Left renal cortex interstitium (tissue), 4 donors: ENCODE measurements around the gene KIZ. TPM values are rescaled to one million over a fixed set of nuclear protein-coding genes. Genes with fewer than 3 reads are reported as not detected.

Experiments
- DNase-seq, 4 donors: peaks; one replicate each; pipeline ENCODE4 v3.0.0-alpha.2; 2013; ENCODE audit warnings: low read depth in 4 of 4, low spot score in 2 of 4, missing footprints in 1 of 4
- polyA plus RNA-seq, 4 donors: library from polyadenylated mRNA; unstranded; fragments of 120-200 nt; gene quantifications; one replicate each; pipeline ENCODE4 v1.2.1, GENCODE V29; 2013; ENCODE audit not compliant: insufficient read length in 4 of 4

KIZ gene
- polyA plus RNA-seq, 4 donors, result 33.6 to 38.1 (median 36.0) TPM

DNA sequence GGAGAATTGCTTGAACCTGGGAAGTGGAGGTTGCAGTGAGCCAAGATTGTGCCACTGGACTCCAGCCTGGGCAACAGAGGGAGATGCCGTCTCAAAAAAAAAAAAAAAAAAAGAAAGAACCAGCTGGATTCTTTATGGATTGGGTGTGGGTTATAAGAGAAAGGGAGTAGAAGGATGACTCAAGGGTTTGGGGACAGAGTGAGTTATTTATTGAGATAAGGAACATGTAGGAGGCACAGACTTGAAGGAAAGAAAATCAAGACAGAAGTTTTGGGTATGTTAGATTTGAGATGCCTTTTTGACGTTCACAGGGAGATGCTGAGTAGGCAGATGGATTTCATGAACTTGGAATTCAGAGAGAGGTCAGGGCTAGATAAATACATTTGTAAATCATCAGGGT lies 47.6 kb downstream of the KIZ start:
- DNase-seq, result no peak

DNA sequence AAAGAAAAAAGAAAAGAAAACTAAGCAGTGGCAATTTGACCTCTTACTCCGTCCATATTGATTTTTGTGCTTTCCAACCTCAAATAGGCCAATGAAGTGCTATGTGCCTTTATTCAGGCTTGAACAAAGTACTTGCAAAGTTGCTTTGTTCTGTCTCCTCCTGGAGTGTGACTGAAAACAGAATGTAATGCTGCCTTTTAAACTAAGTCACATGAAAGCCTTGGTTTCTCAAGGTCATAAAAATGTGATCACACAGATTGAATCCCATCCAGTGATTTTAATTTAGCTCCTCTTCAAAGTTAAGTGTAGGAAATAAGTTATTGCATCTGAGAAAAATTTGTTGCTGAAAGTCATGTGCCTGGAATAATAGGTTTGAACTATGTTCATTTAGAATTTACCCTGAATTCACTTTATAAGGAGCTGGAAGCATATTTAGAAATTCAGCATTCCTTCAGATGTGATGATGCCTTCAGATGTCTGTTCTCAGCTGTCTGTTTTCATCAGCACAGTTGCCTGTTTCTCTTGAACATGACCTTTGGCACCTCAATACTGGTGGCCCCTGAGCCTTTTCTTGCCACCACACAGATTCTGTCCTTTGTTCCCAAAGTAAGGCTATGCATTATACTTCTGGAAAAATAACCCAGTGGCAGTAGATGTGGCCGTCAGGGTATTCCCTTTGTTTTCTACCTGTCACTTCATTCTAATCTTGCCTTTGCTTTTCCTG lies 48.8 kb downstream of the KIZ start:
- DNase-seq, result no peak

DNA sequence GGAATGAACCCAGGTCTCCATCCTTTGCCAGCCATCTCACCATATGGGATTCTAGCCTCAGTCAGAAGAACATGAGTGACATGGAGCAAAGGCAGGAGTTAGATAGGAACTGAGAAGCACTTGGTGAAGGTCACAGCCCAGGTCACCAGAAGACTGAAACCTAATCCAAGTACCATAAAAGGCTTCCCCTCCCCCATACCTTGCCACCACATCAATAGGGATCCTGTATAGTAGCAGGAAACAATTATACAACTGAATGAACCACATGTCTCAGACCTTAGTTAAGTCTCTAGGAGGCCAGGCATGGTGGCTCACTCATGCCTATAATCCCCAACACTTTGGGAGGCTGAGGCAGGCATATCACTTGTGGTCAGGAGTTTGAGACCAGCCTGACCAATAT lies 49.6 kb downstream of the KIZ start:
- DNase-seq, result no peak

DNA sequence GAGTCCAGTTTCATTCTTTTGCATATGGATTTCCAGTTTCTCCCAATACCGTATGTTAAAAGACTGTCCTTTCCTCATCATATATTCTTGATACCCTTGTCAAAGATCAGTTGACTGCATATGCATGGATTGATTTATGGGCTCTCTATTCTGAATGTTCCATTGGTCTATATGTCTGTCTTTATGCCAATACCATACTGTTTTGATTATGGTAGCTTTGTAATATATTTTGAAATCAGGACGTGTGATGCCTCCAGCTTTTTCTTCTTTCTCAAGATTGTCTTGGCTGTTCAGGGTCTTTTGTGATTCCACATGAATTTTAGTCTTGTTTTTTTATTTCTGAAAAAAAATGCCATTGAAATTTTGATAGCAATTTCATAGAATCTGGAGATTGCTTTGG lies 51.9 kb downstream of the KIZ start:
- no peak for DNase-seq

DNA sequence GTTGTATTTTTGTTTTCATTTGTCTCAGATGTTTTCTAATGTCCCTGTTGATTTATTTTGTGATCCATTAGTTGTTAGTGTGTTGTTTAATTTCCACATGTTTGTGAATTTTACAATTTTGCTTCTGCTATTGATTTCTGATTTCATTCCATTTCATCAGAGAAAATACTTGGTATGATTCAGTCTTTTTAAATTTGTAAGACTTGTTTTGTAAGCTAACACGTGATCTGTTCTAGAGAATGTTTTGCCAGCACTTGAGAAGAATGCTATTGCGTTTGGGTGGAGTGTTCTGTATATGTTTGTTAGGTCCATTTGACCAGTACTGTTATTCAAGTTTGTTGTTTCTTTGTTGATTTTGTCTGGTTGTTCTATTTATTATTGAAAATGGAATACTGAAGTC lies 53.9 kb downstream of the KIZ start:
- DNase-seq, result no peak

DNA sequence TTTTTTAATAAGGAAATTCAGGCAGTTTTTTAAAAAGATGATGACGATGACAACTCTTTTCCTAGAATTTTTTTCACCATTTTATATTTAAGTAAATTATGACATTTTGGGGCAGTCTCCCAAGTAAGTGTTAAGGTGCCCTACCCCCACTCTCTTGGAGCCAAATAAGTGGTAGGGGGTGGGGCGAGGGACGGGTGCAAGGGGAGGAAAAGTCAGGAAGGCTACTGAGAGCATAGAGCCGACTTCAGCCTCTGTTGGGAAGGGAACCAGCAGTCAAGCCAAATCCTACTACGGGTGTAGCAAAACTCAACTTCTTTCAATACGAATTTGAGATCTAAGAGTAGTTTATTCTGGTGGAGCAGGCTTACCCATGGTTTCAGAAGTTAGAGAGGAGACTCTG lies 54.4 kb downstream of the KIZ start:
- DNase-seq, result no peak

DNA sequence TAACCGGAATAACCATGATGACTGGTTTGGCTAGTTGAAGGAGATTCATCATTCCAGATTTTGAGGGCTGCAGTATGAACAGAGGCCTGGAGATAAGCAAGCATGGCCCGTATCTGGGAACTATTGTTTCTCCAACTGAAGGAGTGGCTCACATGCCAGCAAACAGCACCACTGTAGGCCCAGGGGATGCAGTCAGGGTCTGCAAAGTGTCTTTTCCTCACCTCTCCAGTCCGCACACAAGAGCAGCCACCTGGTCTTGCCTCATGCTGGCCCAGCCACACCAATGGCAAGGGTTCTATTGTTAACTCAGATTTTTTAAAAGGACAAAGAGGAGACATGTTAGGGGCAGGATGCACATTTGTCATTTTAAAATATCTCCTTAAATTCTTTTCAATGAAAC lies 55.1 kb downstream of the KIZ start:
- DNase-seq, result no peak

DNA sequence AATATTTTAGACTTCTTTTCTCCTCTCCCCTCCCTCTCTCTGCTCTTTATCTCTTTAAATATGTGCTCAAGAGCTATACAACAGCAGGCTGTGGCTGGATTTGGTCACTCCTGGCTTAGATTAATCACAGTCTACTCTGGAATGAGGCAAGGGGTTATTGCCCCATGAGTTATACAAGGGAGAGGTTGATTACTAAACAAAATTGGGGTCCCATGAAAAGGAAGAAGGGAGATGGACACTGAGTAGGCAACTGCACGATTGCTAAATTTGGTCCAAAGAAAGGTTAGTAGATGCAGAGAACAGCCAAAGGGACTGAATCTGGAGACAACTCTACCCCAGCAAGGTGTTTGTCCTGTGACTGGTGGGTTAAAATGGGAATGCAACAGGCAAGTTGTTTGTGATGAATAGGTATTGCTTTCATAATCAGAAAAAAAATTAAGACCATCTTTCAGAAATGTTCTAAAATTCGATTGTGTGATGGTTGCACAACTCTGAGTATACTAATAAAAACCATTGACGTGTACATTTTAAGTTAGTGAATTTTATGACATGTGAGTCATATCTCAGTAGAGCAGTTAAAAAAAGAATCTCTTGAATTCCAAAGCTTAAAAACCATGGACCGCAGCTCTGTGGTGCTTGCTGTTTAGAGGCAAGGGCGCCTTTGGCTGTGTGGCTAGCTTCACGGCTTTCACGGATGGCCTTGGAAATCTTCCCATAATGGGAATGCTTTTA lies 57.1 kb downstream of the KIZ start:
- no peak for DNase-seq

DNA sequence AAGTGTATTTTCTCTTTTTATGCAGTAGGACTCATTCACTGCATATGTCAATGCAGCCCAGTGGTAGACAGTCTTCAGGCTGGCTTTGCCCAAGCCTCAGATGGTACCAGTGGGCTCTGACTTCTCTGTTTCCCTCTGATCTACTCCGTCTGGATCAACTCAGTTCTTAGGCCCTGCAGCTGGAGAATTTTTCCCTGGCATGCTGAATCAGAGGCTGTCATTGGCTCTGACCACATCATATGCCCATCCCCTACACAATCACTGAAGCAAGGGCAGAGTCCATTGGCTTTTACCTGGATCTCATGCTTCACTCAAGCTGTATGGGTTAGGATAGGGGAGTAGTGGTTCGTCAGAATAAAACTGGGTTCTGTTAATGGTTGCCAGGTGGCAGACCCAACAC lies 57.8 kb downstream of the KIZ start:
- no peak for DNase-seq

DNA sequence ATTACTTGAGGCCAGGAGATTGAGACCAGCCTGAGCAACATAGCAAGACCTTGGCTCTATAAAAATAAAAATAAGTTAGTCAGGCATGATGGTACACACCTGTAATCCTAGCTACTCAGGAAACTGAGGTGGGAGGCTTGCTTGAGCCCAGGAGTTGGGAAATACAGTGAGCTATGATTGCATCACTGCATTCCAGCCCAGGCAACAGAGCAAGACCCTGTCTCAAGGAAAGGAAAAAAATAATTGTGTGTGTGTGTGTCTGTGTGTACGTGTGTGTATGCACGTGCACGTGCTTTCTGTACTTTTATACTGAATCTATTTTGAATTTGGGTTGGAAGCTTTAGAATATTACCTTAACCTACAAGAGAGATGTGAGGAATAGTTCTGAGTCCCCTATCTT lies 58.9 kb downstream of the KIZ start:
- DNase-seq, result no peak

DNA sequence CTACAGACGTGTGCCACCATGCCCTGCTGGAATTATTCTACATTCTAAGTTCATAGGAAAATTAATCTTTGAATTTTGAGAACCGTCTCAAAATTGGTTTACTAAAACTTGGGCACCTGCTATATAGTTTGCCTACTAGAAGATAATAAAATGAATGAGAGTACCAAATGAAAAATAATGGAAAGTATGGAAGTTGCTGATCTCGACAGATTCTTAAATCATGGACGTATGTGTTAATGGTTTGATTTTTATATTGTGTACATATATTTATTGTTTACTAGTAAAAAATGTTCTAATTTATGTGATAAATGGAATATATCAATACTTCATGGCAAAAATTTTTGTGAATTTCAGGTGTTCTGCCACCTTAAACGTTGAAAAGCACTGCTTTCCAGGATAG lies 60.0 kb downstream of the KIZ start:
- no peak for DNase-seq

DNA sequence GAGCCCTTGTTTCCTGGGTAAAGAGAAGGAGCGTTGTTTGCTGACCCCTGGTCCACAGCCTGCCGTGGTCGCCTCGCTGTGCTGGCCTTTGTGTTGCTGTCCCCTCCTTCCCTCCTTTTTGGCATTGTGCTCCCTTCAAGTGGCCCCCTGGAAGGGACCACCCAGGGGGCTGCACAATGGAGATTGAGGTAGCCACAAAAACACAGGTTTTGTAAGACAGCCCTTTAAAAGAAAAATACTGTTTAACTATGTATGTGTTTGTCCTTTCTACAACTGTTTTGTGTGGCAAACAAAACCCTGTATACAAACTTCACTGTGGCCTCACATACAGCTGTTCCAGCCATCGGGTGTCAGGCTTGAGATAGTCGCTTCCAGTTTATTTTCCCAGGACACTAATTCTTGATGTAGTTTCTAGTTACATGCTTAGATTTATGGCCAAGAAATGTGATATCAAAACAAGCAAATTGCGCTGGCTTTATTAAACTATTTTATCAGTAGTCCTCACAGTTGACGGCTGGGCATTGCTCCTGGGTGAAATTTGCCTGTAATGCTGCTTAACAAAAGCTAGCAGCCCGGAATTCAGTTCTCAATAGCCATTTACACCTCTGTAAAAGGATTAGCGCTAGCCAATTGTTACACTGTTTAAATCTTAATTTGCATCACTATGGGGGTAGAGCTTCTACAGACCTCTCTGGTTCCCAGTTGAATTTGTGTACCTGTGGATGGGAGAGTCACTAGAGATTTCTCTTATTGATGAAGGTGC lies 64.1 kb downstream of the KIZ start:
- peak in 1 of 4 donors; percentile 45 for DNase-seq

DNA sequence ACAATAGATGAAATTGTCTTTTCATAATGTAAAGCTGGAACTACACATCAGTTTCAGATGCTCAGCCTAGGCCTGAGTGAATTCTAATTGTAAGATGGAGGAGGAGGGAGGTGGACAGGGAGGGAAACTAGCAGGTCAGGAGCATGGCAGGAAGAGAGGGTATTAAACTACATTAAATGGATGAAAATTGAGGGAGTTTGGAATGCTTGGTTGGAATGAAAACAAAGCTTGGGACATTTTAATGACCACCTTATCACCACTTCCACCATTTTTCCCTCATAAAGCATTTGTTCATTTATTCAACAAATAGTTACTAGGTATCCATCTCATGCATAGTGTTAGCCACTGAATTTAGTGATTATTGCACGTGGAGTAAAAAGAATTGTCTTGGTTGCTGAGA lies 65.0 kb downstream of the KIZ start:
- no peak for DNase-seq

DNA sequence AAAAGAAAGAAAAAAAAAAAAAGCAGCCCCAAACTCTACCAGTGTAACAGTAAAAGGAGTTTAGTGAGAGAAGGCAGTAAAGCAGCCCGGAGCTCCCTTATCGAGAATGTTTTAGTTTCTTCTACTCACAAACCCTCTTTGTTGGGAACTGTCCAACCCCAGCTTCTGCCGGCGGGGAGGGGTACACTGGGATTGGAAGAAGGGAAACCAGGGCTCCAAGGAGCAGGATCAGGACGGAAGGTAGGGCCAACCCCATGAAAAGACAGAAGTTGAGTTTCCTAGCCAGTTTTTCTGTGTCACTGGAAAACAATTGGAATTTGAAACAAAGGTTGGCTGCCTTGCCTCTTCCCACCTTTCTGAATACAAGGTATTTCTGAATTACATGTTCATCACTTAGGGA lies 66.0 kb downstream of the KIZ start:
- DNase-seq, result no peak

DNA sequence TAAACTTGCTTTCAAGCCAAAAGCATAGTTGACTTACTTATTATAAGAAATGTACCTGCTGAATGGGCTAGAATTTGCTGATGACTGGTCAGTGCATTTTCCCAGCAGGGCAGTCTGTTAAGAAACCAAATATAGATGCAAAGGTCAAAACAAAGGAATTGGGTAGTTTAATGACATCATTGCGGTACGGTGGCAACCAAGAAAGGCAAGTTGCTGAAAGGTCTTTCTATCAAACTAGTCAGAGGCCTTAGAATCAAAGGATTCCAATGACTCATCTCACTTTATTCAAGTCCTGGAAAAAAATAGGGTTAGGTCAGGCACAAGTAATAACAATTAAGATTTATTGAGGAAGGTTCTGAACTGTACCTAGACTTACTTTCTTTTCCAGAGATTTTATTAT lies 76.4 kb downstream of the KIZ start:
- DNase-seq, result no peak

DNA sequence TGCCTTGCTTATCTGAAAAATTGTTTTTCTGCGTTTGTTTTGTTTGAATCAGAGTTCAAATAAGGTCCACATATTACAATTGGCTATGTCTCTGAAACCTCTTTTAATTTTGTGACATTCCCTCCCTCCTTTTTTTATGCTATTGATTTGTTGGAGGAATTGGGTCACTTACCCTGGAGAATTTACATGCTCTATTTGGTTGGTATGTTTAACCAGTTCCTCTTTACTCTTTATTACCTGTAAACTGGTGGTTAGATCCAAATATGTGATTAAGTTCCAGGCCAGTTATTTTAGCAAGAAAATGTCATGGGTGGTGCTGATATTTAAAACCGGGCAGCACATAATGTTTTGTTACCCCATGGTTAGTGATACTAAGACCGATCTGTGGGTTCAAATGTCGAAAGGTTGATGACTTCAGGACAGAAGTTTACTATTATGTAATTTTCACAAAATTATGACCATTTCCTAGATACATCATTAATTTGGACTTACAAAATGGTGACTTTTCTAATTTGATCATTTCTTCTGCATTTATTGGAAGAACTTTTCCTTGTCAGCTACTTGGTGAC lies 77.3 kb downstream of the KIZ start:
- DNase-seq, result no peak

DNA sequence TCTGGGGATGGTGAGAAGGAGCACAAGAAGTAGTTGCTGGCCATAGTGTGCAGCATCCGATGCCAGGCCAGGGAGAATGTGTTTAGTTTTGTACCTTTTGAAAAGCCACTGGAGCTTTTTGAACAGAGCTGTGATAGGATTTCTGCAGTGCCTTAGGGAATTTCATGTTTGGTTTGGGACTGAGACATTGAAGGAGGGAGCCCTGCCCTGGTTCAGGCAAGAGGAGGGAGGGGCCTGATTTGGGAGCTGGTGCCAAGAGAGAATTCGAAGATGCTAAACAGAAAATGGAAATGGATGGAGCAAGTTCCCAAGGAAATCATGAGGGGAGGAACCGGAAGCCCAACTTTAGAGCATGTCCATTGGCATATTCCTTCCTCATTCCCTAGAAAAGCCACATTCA lies 80.7 kb downstream of the KIZ start:
- no peak for DNase-seq

DNA sequence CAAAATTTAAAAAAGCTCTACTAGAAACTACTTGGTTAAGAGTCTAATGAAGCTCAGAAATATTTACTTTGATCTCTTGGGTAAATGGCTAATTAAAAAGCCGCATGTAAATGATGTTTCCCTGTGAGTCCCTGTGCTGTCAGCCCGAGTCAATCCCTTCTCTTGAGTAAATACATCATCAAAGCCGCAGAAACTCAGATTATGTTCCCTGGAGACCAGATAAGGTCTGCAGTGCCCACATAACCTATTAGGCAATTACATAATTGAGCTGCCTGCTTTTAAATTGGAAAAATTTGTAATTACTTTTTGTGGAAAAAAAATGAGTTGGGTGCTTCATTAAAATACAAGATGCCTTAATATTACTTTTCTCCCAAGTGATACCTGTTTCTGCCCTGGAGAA lies 83.1 kb downstream of the KIZ start:
- DNase-seq, result no peak

DNA sequence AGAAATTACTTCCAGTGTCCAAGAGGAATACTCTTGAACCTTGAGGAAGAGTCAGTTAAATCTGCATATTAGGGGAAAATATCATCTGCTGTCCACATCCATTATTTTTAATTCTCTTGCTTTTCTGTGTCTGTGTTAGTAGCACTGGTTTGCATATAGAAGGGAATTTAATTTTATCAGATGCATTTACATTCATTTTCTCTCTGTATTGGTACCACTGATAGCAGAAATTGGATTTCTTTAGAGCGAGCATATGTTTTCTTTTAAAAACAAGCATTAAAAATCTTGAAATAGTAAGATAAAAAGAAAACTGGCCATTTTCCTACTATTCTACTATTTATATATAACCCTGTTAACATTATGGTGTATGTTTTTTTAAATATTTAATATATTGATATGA lies 83.8 kb downstream of the KIZ start:
- DNase-seq, result no peak

DNA sequence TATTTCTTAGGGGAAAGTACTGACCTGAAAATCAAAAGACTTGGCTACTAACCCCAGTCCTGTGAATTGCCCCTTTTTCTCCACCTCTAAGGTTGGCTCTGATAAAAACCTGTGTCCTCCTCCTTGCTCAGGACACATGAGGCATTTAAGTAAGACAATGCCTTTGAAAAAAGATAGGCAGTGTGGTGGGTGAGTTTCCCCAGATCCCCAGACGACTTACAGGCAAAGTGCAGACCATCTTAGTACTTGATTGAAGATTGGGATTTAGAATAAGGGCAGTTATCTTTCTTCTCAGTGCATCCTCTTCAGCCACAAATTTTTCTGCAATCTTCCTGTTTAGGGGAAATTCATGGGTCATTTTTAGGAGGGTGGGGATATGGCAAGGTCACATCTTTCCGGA lies 87.8 kb downstream of the KIZ start:
- DNase-seq, result no peak

DNA sequence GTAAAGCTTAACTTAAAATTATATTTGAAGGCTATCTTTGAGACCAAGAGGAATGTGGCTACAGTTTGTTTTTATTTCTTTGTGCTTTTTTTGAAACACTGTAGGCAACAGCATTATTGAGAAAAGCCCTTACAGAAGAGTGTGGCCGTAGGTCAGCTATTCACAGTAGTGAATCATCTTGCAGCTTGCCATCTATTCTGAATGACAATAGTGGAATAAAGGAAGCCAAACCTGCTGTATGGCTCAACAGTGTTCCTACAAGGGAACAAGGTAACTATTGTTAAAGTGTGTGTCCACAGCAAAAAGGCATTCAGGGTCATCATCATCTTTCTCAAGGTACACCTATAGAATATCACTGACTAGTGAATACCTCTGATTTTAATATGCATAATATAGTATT lies 88.5 kb downstream of the KIZ start:
- DNase-seq, result no peak
